Small intestine (tissue), 7 donors: ENCODE results near the gene CHRNB1. TPM values are rescaled to one million over a fixed set of nuclear protein-coding genes. Genes with fewer than 3 reads are reported as not detected.

Experiments
- DNase-seq, 2 donors: peaks; one replicate each; pipeline versions ENCODE4 v3.0.0 to v3.0.0-alpha.2; 2013
- FAIRE-seq: peaks from 2 replicates; lab custom pipeline; 2012; peaks lifted over from hg19 to GRCh38; lab: Jason Lieb, UNC
- H3K27ac ChIP-seq, 3 donors: one replicate each; pipeline ENCODE4 v1.5.1; 2013; ENCODE audit warnings: low read length in 2 of 3, mild to moderate bottlenecking in 2 of 3, control low read depth in 1 of 3, inconsistent platforms in 1 of 3, low read depth in 1 of 3, moderate library complexity in 1 of 3
- H3K27me3 ChIP-seq, 3 donors: one replicate each; pipeline ENCODE4 v1.6.1; 2013; ENCODE audit warnings: low read length in 3 of 3, inconsistent platforms in 1 of 3; ENCODE audit not compliant: control insufficient read depth in 3 of 3, insufficient read depth in 3 of 3
- H3K36me3 ChIP-seq, 3 donors: one replicate each; pipeline ENCODE4 v1.6.1; 2013; ENCODE audit warnings: low read length in 3 of 3, inconsistent platforms in 1 of 3, low read depth in 1 of 3, mild to moderate bottlenecking in 1 of 3, moderate library complexity in 1 of 3; ENCODE audit not compliant: control insufficient read depth in 3 of 3, insufficient read depth in 2 of 3
- H3K4me1 ChIP-seq, 3 donors: one replicate each; pipeline ENCODE4 v1.6.1; 2013; ENCODE audit warnings: low read length in 2 of 3, inconsistent platforms in 1 of 3, low read depth in 1 of 3, mild to moderate bottlenecking in 1 of 3, moderate library complexity in 1 of 3; ENCODE audit not compliant: control insufficient read depth in 3 of 3, insufficient read depth in 2 of 3
- H3K4me3 ChIP-seq, 3 donors: one replicate each; pipeline ENCODE4 v1.5.1; 2013; ENCODE audit warnings: low read length in 3 of 3, control low read depth in 1 of 3, inconsistent platforms in 1 of 3, low read depth in 1 of 3, mild to moderate bottlenecking in 1 of 3, moderate library complexity in 1 of 3
- H3K9me3 ChIP-seq, 2 donors: one replicate each; pipeline ENCODE4 v1.6.1; 2013; ENCODE audit warnings: low read depth in 1 of 2, low read length in 1 of 2; ENCODE audit not compliant: control insufficient read depth in 2 of 2, insufficient read depth in 1 of 2
- WGBS, 3 donors: extraction: QIAGEN DNeasy Blood & Tissue Kit; methylation state at CpG; one replicate each; pipeline ENCODE4 v1.1.7; 2013; 5-methylcytosine and 5-hydroxymethylcytosine counted together
- polyA plus RNA-seq, 4 donors: library from polyadenylated mRNA; stranded (reverse) in 3 of 4; unstranded in 1 of 4; fragments of 200-250 nt in 3 of 4; fragments of 120-200 nt in 1 of 4; gene quantifications; one replicate each; pipeline versions ENCODE4 v1.2.1 to v1.2.3, GENCODE V29; 2013
- donor health status: healthy with polysubstance abuse.
- donor health status: control.
- donor health status: control.
- donor health status: Bipolar disorder and iron deficiency.
- donor health status: healthy.

The CHRNB1 gene
- polyA plus RNA-seq, 4 donors, result 8.4 to 11.9 (median 10.4) TPM

DNA sequence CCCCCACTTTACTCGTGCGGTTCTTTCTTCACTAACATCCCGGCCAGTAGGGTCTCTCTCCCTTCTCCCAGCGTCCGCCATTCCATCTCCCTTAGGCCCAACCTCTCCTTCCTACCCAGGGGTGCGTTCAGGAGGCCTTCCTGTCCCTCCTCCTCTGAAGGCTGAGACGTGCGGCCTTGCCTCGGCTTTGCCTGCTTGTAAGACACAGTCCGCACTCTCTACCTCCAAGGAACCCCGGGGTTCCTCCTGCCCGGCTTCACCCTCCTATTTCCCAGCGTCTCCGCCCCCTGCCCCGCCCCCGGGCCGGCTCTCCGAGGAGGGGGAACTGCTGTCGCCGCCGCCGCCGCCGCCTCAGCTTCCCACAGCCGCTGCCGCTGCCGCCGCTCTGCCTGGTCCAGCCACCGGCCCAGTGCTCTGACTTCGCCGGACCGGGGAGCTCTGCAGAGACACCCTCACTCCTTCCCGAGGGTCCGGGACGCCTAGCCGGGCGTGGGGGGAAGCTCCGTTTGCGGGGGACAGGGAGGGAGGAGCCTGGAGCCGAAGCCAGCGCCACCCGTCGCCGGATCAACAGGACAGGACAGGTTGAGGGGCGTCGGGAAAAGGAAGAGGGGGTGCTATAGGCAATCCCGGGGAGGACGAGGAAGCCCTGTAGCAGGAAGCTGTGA is 6.8 kb upstream of the CHRNB1 start:
- 14 to 17% (median 15%) methylated on average over 42 to 48 of the region's 48 CpGs for WGBS, 3 donors
- Histone ChIP-seq H3K36me3 (peaks cover 0 to 2% (median 0%) of the 10 kb centered on the region in 3 donors), H3K9me3 (no peaks in the 10 kb centered on the region), H3K4me3 (peak overlapping the region in 2 of 3 donors; percentile 28 to 31), H3K27ac (no peak overlapping the region), H3K4me1 (peaks cover 0 to 41% (median 4%) of the 10 kb centered on the region in 3 donors), H3K27me3 (peaks cover 3 to 72% (median 10%) of the 10 kb centered on the region in 3 donors)
- DNase-seq (peak; percentile 40 to 71), FAIRE-seq (no peak)

- Histone ChIP-seq H3K27me3 (peaks cover 3 to 79% (median 10%) of the 10 kb centered on the region in 3 donors), H3K4me1 (peaks cover 0 to 41% (median 4%) of the 10 kb centered on the region in 3 donors), H3K36me3 (peaks cover 0 to 2% (median 0%) of the 10 kb centered on the region in 3 donors), H3K9me3 (no peaks in the 10 kb centered on the region), H3K27ac (no peak overlapping the region), H3K4me3 (peak overlapping the region in 1 of 3 donors; percentile 28)
- DNase-seq (no peak), FAIRE-seq (no peak)
- 43 to 50% (median 45%) methylated on average over 11 of the region's 11 CpGs for WGBS, 3 donors
Measured at GRCh38 chr17:7438656-7439460, 6.0 kb upstream of the CHRNB1 start.

DNA sequence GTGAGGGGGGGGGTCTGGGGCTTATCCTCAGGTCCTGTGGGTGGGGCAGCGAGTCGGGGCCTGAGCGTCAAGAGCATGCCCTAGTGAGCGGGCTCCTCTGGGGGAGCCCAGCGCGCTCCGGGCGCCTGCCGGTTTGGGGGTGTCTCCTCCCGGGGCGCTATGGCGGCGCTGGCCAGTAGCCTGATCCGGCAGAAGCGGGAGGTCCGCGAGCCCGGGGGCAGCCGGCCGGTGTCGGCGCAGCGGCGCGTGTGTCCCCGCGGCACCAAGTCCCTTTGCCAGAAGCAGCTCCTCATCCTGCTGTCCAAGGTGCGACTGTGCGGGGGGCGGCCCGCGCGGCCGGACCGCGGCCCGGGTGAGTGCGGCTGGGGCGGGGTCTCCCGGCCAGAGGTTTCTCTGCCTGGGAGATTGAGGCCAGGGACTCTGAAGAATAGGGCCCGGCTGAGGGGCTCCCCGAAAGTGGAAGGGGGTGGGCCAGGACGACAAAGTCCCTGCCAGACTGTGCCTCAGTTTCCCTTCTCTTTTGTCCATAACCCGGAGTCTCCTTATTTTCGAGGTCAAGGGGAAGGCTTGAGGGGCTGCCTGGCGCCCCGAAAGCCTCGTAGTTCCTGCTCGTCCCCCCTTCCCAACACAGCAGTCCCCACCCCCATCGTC is 5.3 kb upstream of the CHRNB1 start, which contains the start of gene FGF11:
Gene FGF11 (plus strand): TSS at position 51 of the 651 bp plus-strand sequence. CDS start 109 bp downstream, at position 160.
- 2 to 4% (median 3%) methylated on average over 46 to 50 of the region's 50 CpGs for WGBS, 3 donors
- no peak for FAIRE-seq

DNA sequence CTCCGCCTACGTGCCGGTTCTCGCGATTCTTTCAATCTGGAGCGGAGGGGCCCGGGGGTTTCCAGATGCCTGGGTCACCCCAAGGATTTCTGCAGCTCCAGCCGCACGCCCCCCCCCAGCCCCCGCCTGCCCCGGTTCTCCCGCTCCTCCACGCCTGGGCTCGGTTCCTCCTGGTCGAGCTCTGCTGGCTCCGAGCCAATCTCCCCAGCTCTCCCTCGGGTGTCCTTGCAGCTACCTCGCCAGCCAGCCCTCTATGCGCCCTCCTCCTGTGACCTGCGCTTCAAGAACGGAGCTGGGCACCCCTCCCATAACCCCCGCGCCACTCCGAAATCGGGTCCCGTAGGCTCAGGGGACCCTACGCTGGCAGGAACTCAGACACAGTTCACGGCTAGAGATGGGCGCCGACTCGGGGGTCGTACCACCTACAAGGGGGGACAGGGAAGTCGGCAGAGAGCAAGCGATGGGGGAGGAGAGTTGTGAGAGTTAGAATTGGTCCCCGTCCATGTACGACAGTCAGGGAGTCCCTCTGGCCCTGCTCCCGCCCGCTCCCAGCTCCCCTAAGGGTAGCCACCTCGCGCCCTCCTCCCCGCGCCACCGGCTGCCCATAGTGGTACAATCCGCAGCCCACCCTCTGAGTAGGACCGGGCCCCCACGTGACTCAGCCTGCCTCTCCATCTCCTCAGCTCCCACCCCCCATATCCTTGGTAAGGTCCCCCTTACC is 4.6 kb upstream of the CHRNB1 start:
- FAIRE-seq, result no peak
- 2 to 3% (median 2%) methylated on average over 42 to 46 of the region's 46 CpGs for WGBS, 3 donors
- Histone ChIP-seq H3K4me1 (peaks cover 0 to 45% (median 4%) of the 10 kb centered on the region in 3 donors), H3K27ac (no peak overlapping the region), H3K36me3 (peaks cover 0 to 2% (median 0%) of the 10 kb centered on the region in 3 donors), H3K9me3 (no peaks in the 10 kb centered on the region), H3K4me3 (peak overlapping the region in 2 of 3 donors; percentile 22 to 38), H3K27me3 (peaks cover 3 to 86% (median 10%) of the 10 kb centered on the region in 3 donors)
- DNase-seq, result peak; percentile 38 to 63

More for the DNA sequence above, 5.3 kb upstream of the CHRNB1 start, which contains the start of gene FGF11:
- no peak within 1 kb of the TSS for H3K27ac ChIP-seq
- peaks cover 0 to 41% (median 4%) of the 10 kb centered on the region in 3 donors for H3K4me1 ChIP-seq
- peaks cover 0 to 2% (median 0%) of the 10 kb centered on the region in 3 donors for H3K36me3 ChIP-seq
- peak within 1 kb of the TSS in 2 of 3 donors; percentile 33 to 38 for H3K4me3 ChIP-seq
- DNase-seq, result peak in 1 of 2 donors; percentile 50
- no peaks in the 10 kb centered on the region for H3K9me3 ChIP-seq
- H3K27me3 ChIP-seq, result peaks cover 3 to 81% (median 10%) of the 10 kb centered on the region in 3 donors

- WGBS, 3 donors, result 6 to 21% (median 11%) methylated on average over 7 to 12 of the region's 12 CpGs
- Histone ChIP-seq H3K9me3 (no peaks in the 10 kb centered on the region), H3K36me3 (peaks cover 0 to 2% (median 0%) of the 10 kb centered on the region in 3 donors), H3K27me3 (peaks cover 3 to 89% (median 10%) of the 10 kb centered on the region in 3 donors), H3K4me3 (no peak overlapping the region), H3K4me1 (peaks cover 0 to 51% (median 4%) of the 10 kb centered on the region in 3 donors), H3K27ac (no peak overlapping the region)
- DNase-seq, result no peak
- FAIRE-seq, result no peak
Measured at GRCh38 chr17:7440834-7441195, 4.0 kb upstream of the CHRNB1 start.

DNA sequence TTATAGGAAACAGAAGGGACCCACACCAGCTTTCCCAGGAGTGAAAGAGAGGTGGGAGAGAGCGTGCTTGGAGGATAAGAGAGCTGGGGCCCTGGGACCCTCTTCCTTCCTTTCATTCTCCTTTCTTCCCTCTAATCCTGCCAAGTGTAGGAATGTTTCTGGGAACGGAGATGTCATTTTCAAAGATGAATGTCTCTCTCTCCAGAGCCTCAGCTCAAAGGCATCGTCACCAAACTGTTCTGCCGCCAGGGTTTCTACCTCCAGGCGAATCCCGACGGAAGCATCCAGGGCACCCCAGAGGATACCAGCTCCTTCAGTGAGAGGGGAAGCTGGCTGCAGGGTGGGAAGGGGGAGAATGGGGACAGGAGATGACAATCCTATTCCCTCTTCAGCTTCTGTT is 3.6 kb upstream of the CHRNB1 start:
- Histone ChIP-seq H3K4me3 (no peak overlapping the region), H3K36me3 (peaks cover 0 to 2% (median 0%) of the 10 kb centered on the region in 3 donors), H3K4me1 (peaks cover 0 to 52% (median 4%) of the 10 kb centered on the region in 3 donors), H3K27me3 (peaks cover 3 to 89% (median 10%) of the 10 kb centered on the region in 3 donors), H3K9me3 (no peaks in the 10 kb centered on the region), H3K27ac (no peak overlapping the region)
- FAIRE-seq, result no peak
- 65 to 73% (median 67%) methylated on average over 7 of the region's 7 CpGs for WGBS, 3 donors
- DNase-seq, result no peak

DNA sequence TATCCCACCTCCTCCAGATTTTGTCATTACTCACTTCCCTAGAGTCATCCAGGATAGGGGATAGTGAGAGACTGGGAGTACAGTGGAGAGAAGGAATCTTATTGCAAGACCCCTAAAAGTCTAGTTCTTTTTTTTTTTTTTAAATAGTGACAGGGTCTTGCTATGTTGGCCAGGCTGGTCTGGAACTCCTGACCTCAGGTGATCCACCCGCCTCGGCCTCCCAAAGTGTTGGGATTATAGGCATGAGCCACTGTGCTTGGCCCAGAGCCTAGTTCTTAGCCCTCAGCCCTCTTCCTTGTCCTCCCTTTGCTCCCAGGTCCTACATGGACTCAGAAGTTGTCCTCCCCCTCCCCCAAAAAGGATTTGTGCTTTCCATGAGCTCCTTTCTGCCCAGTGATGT is 2.7 kb upstream of the CHRNB1 start:
- 75 to 87% (median 80%) methylated on average over 2 of the region's 2 CpGs for WGBS, 3 donors

More for the DNA sequence above, 2.7 kb upstream of the CHRNB1 start:
- peaks cover 3 to 91% (median 11%) of the 10 kb centered on the region in 3 donors for H3K27me3 ChIP-seq
- no peak overlapping the region for H3K4me3 ChIP-seq
- no peaks in the 10 kb centered on the region for H3K9me3 ChIP-seq
- FAIRE-seq, result no peak
- peaks cover 0 to 51% (median 4%) of the 10 kb centered on the region in 3 donors for H3K4me1 ChIP-seq
- H3K36me3 ChIP-seq, result peaks cover 0 to 2% (median 0%) of the 10 kb centered on the region in 3 donors
- no peak overlapping the region for H3K27ac ChIP-seq
- no peak for DNase-seq
